GM12878 (cell line): ENCODE measurements around the gene N4BP2L2.

ENCODE experiments used
- ZNF24 ChIP-seq: fragments of 450-650 bp; IDR thresholded peaks from 2 replicates; pipeline ENCODE4 v1.6.1; 2017; ENCODE audit warnings: antibody characterized with exemption, mild to moderate bottlenecking
- TF ChIP-seq, protein P1 (sequence below), 3 experiments: IDR thresholded peaks in 2 of 3; conservative IDR thresholded peaks in 1 of 3; 2 replicates each; pipeline ENCODE4 v1.5.1; 2011; ENCODE audit warnings: low read depth in 3 of 3, low read length in 3 of 3, mild to moderate bottlenecking in 3 of 3, control low read depth in 2 of 3, moderate library complexity in 2 of 3, inconsistent platforms in 1 of 3, mixed read lengths in 1 of 3; ENCODE audit not compliant: control insufficient read depth in 2 of 3, insufficient read depth in 1 of 3; ENCODE audit errors: extremely low read depth in 1 of 3
- TF ChIP-seq, protein P2 (sequence below): IDR thresholded peaks from 2 replicates; pipeline ENCODE4 v1.6.1; 2012; ENCODE audit warnings: low read depth, low read length, improper control_type of control experiment

DNA sequence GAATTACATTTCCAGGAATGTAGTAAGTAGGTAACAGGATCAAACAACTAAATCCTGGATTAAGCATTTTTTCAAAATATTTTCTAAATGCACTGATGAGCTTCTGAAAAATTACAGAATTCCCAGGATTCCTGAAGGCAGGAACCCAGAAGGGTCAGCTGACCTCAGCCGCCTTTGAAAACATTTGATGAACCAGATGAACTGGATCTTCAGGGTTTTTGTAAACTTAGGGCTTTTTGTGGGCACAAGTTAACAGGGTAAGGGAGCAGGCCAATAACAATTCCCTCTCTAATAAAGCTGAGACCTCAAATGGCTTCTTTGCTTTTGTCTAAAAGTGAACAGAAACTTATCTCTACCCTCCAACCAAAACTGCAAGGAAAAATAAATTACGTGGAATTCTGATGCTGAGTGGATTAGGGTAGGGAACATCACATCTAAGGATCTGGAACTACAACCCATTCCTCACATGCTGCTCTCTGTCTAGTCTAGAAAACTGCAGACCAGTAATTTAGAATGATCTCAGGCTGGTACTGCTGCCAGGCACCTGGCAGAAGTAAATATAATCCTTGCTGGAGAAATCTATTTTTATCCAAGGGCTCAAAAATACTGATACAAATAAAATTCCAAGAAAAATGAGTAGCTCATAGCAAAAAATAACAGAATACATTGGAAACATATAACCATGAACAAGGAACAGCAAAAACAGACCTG lies 62.4 kb downstream of the N4BP2L2 start:
- TF ChIP-seq, protein P1, sequence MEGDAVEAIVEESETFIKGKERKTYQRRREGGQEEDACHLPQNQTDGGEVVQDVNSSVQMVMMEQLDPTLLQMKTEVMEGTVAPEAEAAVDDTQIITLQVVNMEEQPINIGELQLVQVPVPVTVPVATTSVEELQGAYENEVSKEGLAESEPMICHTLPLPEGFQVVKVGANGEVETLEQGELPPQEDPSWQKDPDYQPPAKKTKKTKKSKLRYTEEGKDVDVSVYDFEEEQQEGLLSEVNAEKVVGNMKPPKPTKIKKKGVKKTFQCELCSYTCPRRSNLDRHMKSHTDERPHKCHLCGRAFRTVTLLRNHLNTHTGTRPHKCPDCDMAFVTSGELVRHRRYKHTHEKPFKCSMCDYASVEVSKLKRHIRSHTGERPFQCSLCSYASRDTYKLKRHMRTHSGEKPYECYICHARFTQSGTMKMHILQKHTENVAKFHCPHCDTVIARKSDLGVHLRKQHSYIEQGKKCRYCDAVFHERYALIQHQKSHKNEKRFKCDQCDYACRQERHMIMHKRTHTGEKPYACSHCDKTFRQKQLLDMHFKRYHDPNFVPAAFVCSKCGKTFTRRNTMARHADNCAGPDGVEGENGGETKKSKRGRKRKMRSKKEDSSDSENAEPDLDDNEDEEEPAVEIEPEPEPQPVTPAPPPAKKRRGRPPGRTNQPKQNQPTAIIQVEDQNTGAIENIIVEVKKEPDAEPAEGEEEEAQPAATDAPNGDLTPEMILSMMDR (IDR thresholded peaks at IDR 0.05 in 2 of 3, conservative IDR thresholded peaks at IDR 0.05 in 1 of 3; ENCODE audit: control insufficient read depth in 2 of 3, extremely low read depth in 1 of 3, insufficient read depth in 1 of 3, low read depth in 3 of 3, low read length in 3 of 3), result no peak
- TF ChIP-seq ZNF24, result no peak
- TF ChIP-seq, protein P2, sequence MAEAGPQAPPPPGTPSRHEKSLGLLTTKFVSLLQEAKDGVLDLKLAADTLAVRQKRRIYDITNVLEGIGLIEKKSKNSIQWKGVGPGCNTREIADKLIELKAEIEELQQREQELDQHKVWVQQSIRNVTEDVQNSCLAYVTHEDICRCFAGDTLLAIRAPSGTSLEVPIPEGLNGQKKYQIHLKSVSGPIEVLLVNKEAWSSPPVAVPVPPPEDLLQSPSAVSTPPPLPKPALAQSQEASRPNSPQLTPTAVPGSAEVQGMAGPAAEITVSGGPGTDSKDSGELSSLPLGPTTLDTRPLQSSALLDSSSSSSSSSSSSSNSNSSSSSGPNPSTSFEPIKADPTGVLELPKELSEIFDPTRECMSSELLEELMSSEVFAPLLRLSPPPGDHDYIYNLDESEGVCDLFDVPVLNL, result no peak
